Activated gamma-delta T cell treated with anti-CD3 and anti-CD28 coated beads, Interleukin-2, amount 50 U/mL, for 16 hours (primary cell): ENCODE data around the gene MED13L.

Source experiments
- DNase-seq: peaks from one replicate; pipeline ENCODE4 v3.0.0-alpha.2; 2020; ENCODE audit warnings: low read depth

MED13L gene

DNA sequence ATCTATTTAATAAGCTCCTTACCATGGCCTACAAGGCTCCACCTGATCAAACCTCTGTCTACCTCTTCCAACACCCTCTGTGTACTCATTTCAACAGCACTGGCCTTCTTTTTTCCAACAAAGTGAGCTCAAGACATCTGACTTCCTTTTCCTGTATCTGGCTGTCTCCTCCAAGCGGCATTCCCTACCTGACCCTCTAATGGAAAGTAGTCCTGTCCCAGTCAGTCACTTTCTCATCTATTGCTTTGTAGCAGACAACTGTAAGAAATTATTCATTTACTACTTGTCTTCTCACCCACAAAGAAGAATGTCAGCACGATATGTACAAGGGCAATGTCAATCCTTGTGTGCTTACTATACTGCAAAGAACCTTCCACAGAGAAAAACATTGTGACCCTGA is 149.6 kb downstream of the MED13L start:
- DNase-seq, result no peak

- no peak for DNase-seq
Observed at GRCh38 chr12:116126610-116127009, 150.9 kb downstream of the MED13L start.

DNA sequence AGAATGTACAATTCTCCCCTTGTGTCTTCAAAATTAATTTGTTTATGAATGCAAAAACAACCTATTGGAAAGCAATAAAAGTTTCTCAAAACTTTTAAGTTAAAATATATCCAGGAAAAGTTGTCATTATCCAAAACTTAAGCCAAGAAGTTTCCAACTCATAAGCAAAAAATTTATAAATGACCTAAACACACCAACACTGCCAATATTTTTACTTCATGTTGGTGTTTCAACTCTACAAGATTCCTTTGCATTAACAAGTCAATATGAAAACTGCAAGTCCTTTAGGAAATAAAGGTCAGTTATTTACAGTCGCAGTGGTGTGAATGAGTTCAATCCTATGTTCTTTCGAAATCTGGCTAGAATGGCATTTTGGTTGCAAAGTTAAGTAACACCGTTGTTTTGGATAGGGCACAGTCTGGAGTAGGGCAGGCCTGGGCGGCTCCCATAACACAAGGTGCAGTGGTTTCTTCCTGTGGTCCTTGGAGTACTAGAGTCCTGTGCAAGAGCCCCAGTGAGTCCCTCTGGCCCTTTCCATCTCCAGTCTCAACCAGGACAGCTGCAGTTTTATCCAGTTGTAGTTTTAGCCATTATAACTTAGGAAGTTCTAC is 151.4 kb downstream of the MED13L start:
- no peak for DNase-seq

GRCh38 chr12:116125084-116125483 is 152.4 kb downstream of the MED13L start:
- no peak for DNase-seq

DNA sequence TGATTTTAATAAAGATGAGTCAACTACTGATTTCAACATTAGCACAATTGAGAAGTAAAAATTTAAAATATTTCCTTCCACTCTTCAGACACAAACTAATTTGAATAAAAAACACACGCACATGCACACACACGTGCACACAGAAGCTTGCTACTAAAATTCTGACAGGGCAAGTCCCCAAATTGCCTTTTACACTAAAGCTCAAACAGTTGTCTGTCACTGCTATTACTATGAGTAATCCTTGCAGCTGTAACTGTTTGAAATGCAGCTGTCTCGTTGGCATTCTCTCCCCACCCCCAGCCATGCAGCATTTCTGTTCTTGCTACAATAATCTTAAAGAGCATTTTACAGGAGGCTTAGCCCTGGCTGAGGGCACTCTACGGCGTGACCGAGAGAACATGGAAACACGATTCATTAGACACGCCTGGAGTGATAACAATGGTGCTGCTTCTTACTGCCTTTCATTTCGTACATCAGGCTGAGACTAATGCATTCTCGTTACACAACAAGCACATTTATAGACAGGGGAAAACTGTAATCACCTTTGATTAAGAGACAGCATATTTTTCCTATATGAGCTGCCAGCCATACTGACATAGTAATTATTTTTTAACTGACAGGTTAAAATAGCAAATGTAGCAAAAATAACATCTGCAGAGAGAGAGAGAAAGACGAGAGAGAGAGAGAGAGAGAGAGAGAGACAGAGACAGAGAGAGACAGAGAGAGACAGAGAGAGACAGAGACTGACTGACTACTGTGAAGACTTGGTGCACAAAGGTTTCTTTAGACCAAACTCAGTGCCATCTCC is 153.8 kb downstream of the MED13L start:
- DNase-seq, result no peak

- DNase-seq, result no peak
Observed at GRCh38 chr12:116122628-116123027, 154.9 kb downstream of the MED13L start.

DNA sequence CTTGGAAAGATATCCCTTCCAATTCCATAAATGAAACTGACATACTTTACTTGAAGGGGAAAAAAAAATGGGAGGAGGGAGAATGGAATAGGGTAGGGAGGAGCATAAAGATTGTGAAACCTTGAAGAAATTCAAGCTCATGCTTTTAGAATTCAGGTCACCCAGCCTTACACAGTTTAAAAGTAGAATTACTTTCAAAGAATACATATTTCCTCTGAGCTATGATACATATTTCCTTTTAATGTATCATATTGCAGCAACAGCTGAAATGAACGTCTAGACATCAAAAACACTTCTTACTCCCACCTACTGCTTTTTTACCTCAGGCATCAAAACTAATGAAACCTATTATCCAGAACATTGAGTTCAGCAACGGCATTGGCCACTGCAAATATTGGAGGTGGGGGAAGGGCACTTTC is 156.0 kb downstream of the MED13L start:
- DNase-seq, result no peak

GRCh38 chr12:116116650-116117424 is 160.7 kb downstream of the MED13L start:
- DNase-seq, result no peak

GRCh38 chr12:116113398-116114130 is 163.9 kb downstream of the MED13L start:
- no peak for DNase-seq

DNA sequence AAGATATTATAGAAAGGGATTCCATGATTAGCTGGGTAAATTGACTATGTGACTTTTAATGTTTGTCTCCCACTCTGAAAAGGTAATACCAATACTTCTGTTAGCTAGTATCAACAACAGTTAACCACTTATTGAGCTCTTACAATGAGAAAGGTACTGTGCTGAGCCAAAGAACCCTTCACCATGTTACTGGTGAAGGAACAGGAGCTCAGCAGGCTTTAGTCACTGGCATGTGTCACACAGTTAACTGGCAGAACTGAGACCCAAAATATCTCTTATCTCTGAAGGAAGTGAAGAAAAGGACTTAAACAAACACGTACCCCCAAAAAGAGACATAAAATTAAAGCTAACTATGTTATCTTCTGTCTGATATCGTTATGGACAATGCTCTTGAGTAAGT is 170.6 kb downstream of the MED13L start:
- DNase-seq, result no peak

GRCh38 chr12:116104167-116104767 is 173.2 kb downstream of the MED13L start:
- DNase-seq, result no peak

GRCh38 chr12:116101991-116102390 is 175.5 kb downstream of the MED13L start:
- DNase-seq, result no peak

DNA sequence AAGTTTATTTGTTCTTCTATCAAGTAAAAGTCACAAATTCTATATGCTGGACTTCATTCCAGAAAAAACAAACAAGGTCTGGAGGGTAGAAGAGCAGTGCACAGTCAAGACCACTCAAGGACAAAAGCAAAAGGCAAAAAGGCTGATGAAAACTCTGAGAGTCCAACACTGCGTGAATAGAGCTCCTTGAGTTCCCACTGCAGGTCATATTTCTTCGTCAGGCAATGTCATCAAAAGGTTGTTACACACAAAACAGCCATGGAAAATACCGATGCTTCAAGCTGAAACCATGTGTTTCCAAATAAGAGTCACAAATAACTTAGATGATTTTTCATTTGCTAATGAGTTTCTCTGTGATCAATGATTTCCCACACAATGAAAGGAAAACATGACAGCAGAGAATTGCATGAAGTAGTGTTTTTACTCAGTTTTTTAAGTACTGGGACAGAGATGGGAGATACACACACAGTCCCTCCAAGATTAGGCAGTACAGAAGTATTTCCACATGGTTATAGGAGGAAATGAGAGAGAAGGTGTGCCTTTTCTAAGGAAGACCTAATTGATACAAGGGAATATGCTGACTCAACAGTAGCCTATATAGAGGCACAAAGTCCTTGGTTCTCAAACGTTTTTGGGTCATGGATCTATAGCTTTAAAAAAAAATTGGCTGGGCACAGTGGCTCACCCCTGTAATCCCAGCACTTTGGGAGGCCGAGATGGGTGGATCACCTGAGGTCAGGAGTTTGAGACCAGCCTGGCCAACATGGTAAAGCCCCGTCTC is 177.7 kb downstream of the MED13L start:
- DNase-seq, result no peak

DNA sequence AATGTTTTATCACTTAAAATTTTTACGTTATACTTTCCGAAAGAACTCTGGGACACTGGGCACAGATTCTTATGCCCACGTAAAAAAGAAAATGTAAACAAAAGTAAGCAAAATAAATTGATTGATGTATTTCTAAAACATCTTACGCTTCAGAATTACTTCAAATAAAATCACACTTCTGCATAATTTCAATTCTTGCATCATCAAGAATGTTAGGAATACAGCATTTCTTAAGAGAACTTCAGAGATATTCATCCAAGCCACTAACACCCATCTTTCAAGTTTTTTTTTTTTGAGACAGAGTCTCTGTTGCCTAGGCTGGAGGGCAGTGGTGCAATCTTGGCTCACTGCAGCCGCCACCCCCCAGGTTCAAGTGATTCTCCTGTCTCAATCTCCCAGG is 180.6 kb downstream of the MED13L start:
- DNase-seq, result no peak

DNA sequence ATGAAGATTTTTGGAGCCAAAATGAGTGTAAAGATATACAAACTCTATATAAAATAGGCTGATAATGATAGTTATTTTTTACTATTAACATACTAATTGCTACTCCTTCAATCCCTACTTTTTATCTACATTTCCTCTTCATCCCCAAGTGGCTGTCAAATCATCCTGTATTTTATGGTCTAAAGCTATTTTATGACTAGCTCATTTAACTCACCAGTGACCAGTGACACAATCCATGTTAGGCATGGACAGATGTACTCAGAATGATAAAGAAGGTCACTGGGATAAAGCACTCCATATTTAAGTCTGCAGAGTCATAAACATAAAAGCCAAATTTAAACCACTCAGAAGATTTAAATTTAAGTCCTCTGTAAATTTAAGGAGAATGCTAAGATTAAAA is 183.0 kb downstream of the MED13L start:
- no peak for DNase-seq

DNA sequence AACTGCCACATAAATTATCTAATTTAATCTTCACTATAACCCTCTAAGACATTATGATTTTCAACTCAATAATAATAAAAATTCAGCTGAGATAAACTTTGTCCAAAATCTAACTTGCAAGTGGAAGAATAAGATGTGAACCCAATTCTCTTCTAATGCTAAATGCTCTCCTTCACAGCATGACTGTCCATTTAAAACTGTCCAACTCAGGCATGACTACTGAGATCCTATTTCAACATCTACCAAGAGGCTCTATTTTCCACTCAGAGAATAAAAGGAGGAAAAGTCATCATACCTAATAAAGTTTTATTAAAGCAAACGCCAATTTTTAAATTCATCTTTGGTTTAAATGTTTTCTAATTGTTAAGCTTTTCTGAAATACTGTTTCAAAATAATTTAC is 183.6 kb downstream of the MED13L start:
- DNase-seq, result no peak

DNA sequence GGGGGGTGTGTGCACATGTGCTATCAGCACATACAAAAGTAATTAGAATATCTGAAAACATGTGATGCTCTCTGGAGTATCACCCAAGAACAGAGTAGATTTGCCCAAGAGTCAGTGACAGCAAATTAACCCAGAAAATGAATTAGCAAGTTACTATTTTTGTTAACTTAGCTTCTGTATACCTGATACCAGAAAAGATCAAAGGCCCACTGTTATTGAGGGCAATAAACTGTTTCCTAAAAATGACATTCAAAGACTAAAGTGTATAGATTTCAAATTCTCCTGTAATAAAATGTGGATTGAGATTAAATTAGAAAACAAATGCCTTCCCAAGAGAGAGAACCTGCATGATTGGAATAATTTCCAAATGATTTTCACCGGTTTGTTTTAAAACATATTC is 184.7 kb downstream of the MED13L start:
- no peak for DNase-seq

GRCh38 chr12:116092162-116092561 is 185.3 kb downstream of the MED13L start:
- no peak for DNase-seq

- DNase-seq, result no peak
Observed at GRCh38 chr12:116091579-116091978, 185.9 kb downstream of the MED13L start.

DNA sequence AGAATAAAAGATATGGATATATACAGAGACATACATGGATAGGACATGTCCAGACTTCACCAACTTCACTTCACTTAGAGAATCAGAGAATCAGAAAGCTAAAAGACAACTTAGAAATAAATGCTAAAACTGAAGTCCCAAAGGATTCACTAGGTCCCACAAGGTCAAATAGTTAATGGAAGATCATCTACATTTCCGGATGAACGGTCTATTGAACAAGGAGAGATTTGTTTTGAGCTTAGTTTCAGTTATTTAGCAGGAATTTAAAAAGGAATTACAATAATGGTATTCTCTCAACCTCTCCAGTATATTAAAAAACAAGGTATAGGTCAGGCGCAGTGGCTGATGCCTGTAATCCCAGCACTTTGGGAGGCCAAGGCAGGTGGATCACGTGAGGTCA is 187.0 kb downstream of the MED13L start:
- no peak for DNase-seq

GRCh38 chr12:116089080-116089479 is 188.4 kb downstream of the MED13L start:
- DNase-seq, result no peak
